RWPE2 (cell line): ENCODE measurements around the gene TMEM175.

Experiments
- ATAC-seq: fragments of 200-7000 bp; cut with Tn5 transposase; 3 replicates; pipeline ENCODE4 v1.9.1; 2021; ENCODE audit warnings: low read depth
- DNase-seq: peaks from one replicate; pipeline ENCODE4 v3.0.0-alpha.2; 2020; ENCODE audit warnings: low spot score
- H3K27ac ChIP-seq: fragments of 450-650 bp; 2 replicates; pipeline ENCODE4 v1.5.1; 2017; ENCODE audit warnings: mild to moderate bottlenecking; ENCODE audit not compliant: poor library complexity, severe bottlenecking
- H3K27me3 ChIP-seq: fragments of 250-450 bp; sonication (Bioruptor Pico); 2 replicates; pipeline ENCODE4 v1.5.1; 2021; ENCODE audit warnings: mild to moderate bottlenecking, moderate library complexity; ENCODE audit not compliant: insufficient read depth, poor library complexity, severe bottlenecking
- H3K36me3 ChIP-seq: fragments of 250-450 bp; sonication (Bioruptor Pico); 2 replicates; pipeline ENCODE4 v1.5.1; 2020; ENCODE audit warnings: low read depth, mild to moderate bottlenecking, moderate library complexity
- H3K4me1 ChIP-seq: fragments of 250-450 bp; sonication (Bioruptor Pico); 2 replicates; pipeline ENCODE4 v1.5.1; 2021; ENCODE audit warnings: mild to moderate bottlenecking, moderate library complexity; ENCODE audit not compliant: insufficient read depth, poor library complexity, severe bottlenecking
- H3K4me3 ChIP-seq: fragments of 250-450 bp; sonication (Bioruptor Pico); 2 replicates; pipeline ENCODE4 v1.5.1; 2021; ENCODE audit warnings: mild to moderate bottlenecking, moderate library complexity; ENCODE audit not compliant: severe bottlenecking
- H3K9me3 ChIP-seq: fragments of 250-450 bp; sonication (Bioruptor Pico); 2 replicates; pipeline ENCODE4 v1.5.1; 2021; ENCODE audit warnings: mild to moderate bottlenecking, moderate library complexity; ENCODE audit not compliant: severe bottlenecking
- CTCF ChIP-seq: fragments of 450-650 bp; IDR thresholded peaks from one replicate; pipeline ENCODE4 v1.5.1; 2017; ENCODE audit warnings: mild to moderate bottlenecking, moderate library complexity; ENCODE audit not compliant: poor library complexity, severe bottlenecking

The TMEM175 gene

GRCh38 chr4:968621-969394 is 36.5 kb downstream of the TMEM175 start:
- Histone ChIP-seq H3K27me3 (no peaks in the 10 kb centered on the region), H3K4me3 (no peak overlapping the region), H3K36me3 (no peaks in the 10 kb centered on the region), H3K27ac (no peak overlapping the region), H3K4me1 (no peaks in the 10 kb centered on the region), H3K9me3 (no peaks in the 10 kb centered on the region)
- no peak for ATAC-seq
- DNase-seq = no peak
- TF ChIP-seq CTCF = no peak

GRCh38 chr4:970046-970745 is 37.9 kb downstream of the TMEM175 start:
- H3K27ac ChIP-seq = no peak overlapping the region
- H3K4me3 ChIP-seq = no peak overlapping the region
- H3K4me1 ChIP-seq = no peaks in the 10 kb centered on the region
- DNase-seq (peak; percentile 49), ATAC-seq (no peak)
- no peaks in the 10 kb centered on the region for H3K36me3 ChIP-seq
- H3K9me3 ChIP-seq = no peaks in the 10 kb centered on the region
- H3K27me3 ChIP-seq = no peaks in the 10 kb centered on the region
- TF ChIP-seq CTCF = no peak

GRCh38 chr4:970854-971520 is 38.7 kb downstream of the TMEM175 start:
- TF ChIP-seq CTCF = no peak
- no peak overlapping the region for H3K4me3 ChIP-seq

GRCh38 chr4:971666-972500 is 39.6 kb downstream of the TMEM175 start:
- H3K27ac ChIP-seq = no peak overlapping the region
- peak overlapping the region; percentile 50 for H3K4me3 ChIP-seq
- DNase-seq (no peak), ATAC-seq (no peak)
- no peaks in the 10 kb centered on the region for H3K9me3 ChIP-seq
- H3K4me1 ChIP-seq = no peaks in the 10 kb centered on the region
- no peak for TF ChIP-seq CTCF
- H3K36me3 ChIP-seq = no peaks in the 10 kb centered on the region
- H3K27me3 ChIP-seq = no peaks in the 10 kb centered on the region

More at GRCh38 chr4:970854-971520, 38.7 kb downstream of the TMEM175 start:
- Histone ChIP-seq H3K36me3 (no peaks in the 10 kb centered on the region), H3K4me1 (no peaks in the 10 kb centered on the region), H3K27ac (no peak overlapping the region), H3K9me3 (no peaks in the 10 kb centered on the region), H3K27me3 (no peaks in the 10 kb centered on the region)
- DNase-seq (no peak), ATAC-seq (no peak)
